ENCODE results near the gene NUDT3.

Gene NUDT3

DNA sequence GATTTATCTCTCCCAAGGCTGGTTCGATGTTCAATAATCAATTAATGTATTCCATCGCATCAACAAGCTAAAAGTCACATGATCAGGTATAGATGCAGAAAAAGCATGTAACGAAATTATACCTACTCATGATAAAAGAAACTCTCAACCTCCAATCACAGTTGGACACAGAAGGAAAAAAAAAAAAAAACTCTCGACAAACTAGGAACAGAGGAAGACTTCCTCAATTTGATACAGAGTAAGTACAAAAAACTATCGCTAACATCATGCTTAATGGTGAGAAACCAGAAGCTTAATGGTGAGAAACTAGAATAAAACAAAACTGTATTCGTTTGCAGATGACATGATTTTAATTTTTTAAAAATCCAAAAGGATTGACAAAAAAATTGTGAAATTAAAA is 81.7 kb downstream of the NUDT3 start:
- DNase-seq (no peak), ATAC-seq (replicated peaks) (no peak)
- Mint-ChIP-seq H3K36me3 (ENCODE audit: insufficient read depth) (peaks cover 2% of the 10 kb centered on the region), H3K4me3 (no peak overlapping the region), H3K27ac (no peak overlapping the region), H3K4me1 (ENCODE audit: low read depth in 2 of 2) (peaks cover 10 to 36% of the 10 kb centered on the region in 2 donors), H3K27me3 (no peaks in the 10 kb centered on the region), H3K9me3 (no peaks in the 10 kb centered on the region)

DNA sequence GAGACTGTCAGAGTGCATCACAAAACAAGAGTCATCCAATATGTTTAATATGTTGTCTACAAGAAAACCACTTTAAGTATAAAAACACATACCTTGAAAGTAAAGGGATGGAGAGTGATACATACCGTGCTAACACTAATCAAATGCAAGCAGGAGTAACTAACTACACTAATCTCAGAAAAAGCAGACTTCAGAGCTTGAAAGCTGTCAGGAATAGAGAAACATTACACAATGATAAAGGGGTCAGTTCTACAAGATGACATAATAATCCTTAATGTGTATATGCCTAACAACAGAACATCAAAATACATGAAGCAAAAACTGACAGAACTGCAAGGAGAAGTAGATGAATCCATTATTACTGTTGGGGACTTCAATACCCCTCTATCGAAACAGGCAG is 84.0 kb downstream of the NUDT3 start:
- Mint-ChIP-seq H3K27ac (no peak overlapping the region), H3K27me3 (no peaks in the 10 kb centered on the region), H3K4me1 (ENCODE audit: low read depth in 2 of 2) (peaks cover 7 to 33% of the 10 kb centered on the region in 2 donors), H3K36me3 (ENCODE audit: insufficient read depth) (peaks cover 2% of the 10 kb centered on the region), H3K9me3 (no peaks in the 10 kb centered on the region), H3K4me3 (no peak overlapping the region)
- DNase-seq = no peak
- no peak for ATAC-seq (replicated peaks)

DNA sequence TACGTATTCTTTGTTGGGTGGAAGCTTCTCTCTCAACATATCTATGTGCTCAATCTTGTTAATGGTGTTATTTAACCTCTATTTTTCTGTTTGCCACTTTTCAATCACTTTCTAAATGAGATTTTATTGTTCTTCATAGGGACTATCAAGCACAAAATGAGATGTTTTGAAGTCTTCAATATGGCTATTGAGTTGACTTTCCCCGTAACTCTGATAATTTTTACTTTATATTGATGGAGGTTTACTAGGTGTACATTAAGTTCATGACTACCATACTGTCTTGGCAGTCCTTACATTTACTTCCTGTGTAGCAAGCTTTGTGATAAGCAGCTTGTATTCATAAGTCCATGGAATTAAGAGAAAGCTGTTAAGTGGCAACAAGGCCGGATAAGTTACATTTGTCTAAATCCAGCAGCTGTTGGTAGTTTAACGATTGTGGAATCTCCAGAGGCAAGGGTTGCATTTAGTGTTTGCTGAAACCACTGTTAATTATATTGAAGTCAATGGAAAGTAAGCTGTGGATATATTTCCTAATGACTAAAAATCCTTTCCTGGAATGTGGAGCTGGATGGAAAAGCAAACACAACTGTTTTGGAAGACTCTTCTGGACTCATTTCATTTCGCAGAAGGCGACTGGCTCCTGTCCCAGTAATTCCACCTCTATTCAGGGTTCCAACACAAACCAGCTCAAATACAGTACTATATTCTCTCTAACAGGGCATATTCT is 86.3 kb downstream of the NUDT3 start:
- ATAC-seq (replicated peaks) = no peak
- peaks cover 2% of the 10 kb centered on the region for H3K36me3 Mint-ChIP-seq (ENCODE audit: insufficient read depth)

DNA sequence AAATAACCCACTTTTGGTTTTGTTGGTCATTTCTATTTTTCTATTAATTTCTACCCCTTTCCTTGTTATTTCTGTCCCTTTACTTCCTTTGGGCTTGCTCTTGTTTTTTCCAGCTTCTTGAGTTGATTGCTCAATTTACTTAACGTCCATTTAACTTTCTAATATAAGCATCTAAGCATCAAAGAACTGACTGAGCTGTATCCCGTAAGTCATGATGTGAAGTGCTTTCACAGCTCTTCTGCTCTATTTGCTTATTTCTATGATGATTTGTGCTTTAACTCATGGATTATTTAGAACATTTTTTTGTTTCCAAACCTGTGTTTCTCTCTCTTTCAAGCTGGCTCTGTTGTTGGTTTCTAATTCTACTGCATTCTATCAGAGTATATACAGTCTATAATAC is 87.0 kb downstream of the NUDT3 start:
- ATAC-seq (replicated peaks) = no peak
- no peak for DNase-seq
- Mint-ChIP-seq H3K27ac (no peak overlapping the region), H3K36me3 (ENCODE audit: insufficient read depth) (peaks cover 2% of the 10 kb centered on the region), H3K27me3 (no peaks in the 10 kb centered on the region), H3K9me3 (no peaks in the 10 kb centered on the region), H3K4me1 (ENCODE audit: low read depth in 2 of 2) (peaks cover 6 to 19% of the 10 kb centered on the region in 2 donors), H3K4me3 (no peak overlapping the region)

More for the DNA sequence above, 86.3 kb downstream of the NUDT3 start:
- Mint-ChIP-seq H3K27me3 (no peaks in the 10 kb centered on the region), H3K4me3 (no peak overlapping the region), H3K27ac (no peak overlapping the region), H3K4me1 (ENCODE audit: low read depth in 2 of 2) (peaks cover 6 to 24% of the 10 kb centered on the region in 2 donors), H3K9me3 (no peaks in the 10 kb centered on the region)
- no peak for DNase-seq

DNA sequence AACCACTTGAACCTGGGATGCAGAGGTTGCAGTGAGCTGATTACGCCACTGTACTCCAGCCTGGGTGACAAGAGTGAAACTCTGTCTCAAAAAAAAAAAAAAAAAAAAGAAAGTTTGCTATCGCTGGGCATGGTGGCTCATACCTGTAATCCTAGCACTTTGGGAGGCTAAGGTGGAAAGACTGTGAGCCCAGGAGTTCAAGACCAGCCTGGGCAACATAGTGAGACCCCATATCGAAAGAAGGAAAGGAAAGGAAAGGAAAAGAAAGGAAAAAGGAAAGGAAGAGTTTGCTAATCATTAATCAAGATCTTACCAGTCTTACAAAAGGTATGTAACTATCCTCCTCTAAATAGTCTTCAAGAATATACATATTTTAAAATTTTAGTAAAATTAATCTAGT is 88.3 kb downstream of the NUDT3 start:
- H3K27ac Mint-ChIP-seq = no peak overlapping the region
- no peaks in the 10 kb centered on the region for H3K27me3 Mint-ChIP-seq
- no peak overlapping the region for H3K4me3 Mint-ChIP-seq
- H3K36me3 Mint-ChIP-seq (ENCODE audit: insufficient read depth) = peaks cover 2% of the 10 kb centered on the region
- ATAC-seq (replicated peaks) (no peak), DNase-seq (no peak)
- H3K9me3 Mint-ChIP-seq = no peaks in the 10 kb centered on the region
- peaks cover 6 to 19% of the 10 kb centered on the region in 2 donors for H3K4me1 Mint-ChIP-seq (ENCODE audit: low read depth in 2 of 2)

DNA sequence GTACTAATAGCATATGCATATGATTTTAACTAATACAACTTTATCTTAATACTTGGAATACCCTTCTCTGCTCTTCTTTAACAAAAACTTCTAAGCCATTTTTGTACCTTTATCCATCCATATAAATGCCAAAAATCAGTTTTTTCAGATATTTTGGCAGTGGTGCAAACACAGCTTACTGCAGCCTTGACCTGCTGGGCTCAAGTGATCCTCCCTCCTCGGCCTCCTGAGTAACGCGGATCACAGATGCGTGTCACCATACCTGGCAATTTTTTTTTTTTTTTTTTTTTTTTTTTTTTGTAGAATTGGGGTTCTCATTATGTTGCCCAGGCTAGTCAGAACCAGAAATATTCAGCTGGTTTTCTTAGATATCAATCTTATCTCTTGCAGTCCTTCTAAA is 89.5 kb downstream of the NUDT3 start:
- H3K36me3 Mint-ChIP-seq (ENCODE audit: insufficient read depth) = no peaks in the 10 kb centered on the region
- H3K9me3 Mint-ChIP-seq = no peaks in the 10 kb centered on the region
- no peak overlapping the region for H3K4me3 Mint-ChIP-seq
- H3K4me1 Mint-ChIP-seq (ENCODE audit: low read depth in 2 of 2) = peaks cover 2 to 10% of the 10 kb centered on the region in 2 donors
- no peak for ATAC-seq (replicated peaks)
- H3K27me3 Mint-ChIP-seq = no peaks in the 10 kb centered on the region
- DNase-seq = no peak
- no peak overlapping the region for H3K27ac Mint-ChIP-seq

DNA sequence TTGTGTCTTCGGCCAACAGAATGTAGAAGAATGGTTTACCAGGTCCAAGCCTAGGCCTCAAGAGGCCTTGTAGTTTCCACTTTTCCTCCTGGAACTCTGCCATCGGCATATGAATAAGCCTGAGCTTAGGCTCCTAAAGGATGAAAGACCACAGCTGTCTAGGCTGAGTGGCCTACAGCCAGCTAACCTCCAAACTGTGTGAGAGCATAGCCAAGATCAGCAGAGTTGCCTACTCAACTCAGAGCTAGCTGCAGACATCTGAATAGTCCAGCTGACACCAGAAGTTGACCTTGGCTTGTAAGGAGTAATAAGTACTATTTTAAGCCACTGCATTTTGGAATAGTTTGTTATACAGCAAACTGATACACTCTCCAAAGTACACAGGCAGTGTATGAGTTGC is 91.1 kb downstream of the NUDT3 start:
- H3K4me3 Mint-ChIP-seq = no peak overlapping the region
- H3K27ac Mint-ChIP-seq = peak overlapping the region in 1 of 2 donors; percentile 73
- no peaks in the 10 kb centered on the region for H3K36me3 Mint-ChIP-seq (ENCODE audit: insufficient read depth)
- H3K27me3 Mint-ChIP-seq = no peaks in the 10 kb centered on the region
- no peak for ATAC-seq (replicated peaks)
- H3K9me3 Mint-ChIP-seq = no peaks in the 10 kb centered on the region
- peaks cover 2 to 12% of the 10 kb centered on the region in 2 donors for H3K4me1 Mint-ChIP-seq (ENCODE audit: low read depth in 2 of 2)
- no peak for DNase-seq

DNA sequence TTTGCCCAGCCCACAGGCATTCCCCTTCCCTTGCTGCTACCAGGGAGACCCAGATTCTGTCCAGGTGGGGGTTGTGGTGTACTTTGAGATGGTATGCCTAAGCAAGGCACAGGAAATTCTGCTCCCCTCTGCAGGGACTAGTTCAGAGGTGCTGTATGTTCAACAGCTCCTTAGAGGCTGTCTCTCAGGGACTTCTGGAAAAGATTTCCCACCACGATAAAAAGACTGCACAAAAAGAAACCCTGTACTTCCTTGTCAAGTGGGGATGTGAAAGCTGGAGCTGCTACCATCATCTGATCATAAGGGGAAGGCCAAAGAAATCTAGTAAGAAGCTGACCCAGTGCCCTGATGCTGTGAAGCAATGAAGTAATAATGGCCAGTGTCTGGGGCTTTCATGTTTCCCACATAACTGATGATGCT is 92.1 kb downstream of the NUDT3 start:
- H3K9me3 Mint-ChIP-seq = no peaks in the 10 kb centered on the region
- ATAC-seq (replicated peaks) (no peak), DNase-seq (no peak)
- no peak overlapping the region for H3K27ac Mint-ChIP-seq
- no peaks in the 10 kb centered on the region for H3K36me3 Mint-ChIP-seq (ENCODE audit: insufficient read depth)
- H3K27me3 Mint-ChIP-seq = no peaks in the 10 kb centered on the region
- H3K4me3 Mint-ChIP-seq = no peak overlapping the region
- H3K4me1 Mint-ChIP-seq (ENCODE audit: low read depth in 2 of 2) = peaks cover 8 to 9% of the 10 kb centered on the region in 2 donors

DNA sequence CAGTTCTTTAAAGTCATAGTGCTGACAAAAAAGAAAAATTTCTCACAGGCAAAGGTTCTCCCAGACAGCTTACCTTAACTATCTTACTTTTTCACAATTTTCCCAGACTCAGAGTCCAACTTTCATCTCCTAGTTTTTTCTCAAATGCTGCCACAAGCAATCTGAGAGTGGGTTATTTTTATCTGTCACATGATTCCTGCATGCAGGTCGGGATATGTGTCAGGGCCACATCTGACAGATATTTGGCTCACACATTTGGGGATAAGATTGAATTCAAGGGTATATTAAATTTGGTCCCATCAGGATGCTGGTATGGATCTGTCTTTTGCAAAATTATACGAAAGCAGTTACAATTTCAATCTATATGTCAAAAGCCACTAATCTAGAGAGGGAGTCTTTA is 93.5 kb downstream of the NUDT3 start:
- Mint-ChIP-seq H3K36me3 (ENCODE audit: insufficient read depth) (peaks cover 9% of the 10 kb centered on the region), H3K9me3 (no peaks in the 10 kb centered on the region), H3K4me1 (ENCODE audit: low read depth in 2 of 2) (peaks cover 7 to 8% of the 10 kb centered on the region in 2 donors), H3K27me3 (no peaks in the 10 kb centered on the region), H3K27ac (no peak overlapping the region), H3K4me3 (no peak overlapping the region)
- DNase-seq (no peak), ATAC-seq (replicated peaks) (no peak)

DNA sequence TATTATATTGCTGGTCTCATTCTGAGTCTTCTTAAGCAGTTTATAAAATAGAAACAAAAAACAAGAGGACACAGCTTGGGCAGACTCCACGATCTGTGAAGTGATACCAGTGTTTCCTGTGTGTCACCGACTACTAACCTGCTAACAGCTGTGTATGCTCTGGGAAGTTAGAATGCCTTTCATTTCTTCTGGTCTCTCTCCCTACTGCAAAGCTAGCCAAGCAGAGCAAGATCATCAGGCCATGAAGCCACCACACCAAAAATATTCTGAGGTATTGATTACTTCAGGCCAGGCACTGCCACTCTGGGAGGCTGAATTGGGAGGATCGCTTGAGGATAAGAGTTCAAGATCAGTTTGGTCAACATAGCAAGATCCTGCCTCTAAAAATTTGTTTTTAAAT is 96.7 kb downstream of the NUDT3 start:
- Mint-ChIP-seq H3K27me3 (no peaks in the 10 kb centered on the region), H3K9me3 (no peaks in the 10 kb centered on the region), H3K4me1 (ENCODE audit: low read depth in 2 of 2) (peaks cover 6 to 13% of the 10 kb centered on the region in 2 donors), H3K4me3 (no peak overlapping the region), H3K36me3 (ENCODE audit: insufficient read depth) (peaks cover 20% of the 10 kb centered on the region), H3K27ac (peak overlapping the region in 1 of 2 donors; percentile 49)
- DNase-seq (no peak), ATAC-seq (replicated peaks) (peak; percentile 72)

DNA sequence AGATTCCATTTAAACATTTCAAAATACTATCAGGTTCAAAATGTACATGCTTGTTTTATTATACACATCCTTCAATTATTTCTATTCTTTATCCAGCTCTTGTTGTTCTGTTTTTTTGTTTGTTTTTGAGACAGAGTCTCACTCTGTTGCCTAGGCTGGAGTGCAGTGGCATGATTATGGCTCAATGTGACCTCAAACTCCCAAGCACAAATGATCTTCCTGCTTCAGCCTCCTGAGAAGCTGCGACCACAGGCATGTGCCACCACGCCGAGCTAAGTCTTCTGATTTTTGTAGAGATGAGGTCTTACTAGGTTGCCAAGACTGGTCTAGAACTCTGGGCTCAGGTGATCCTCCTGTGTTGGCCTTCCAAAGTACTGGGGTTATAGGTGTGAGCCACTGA is 99.5 kb downstream of the NUDT3 start:
- H3K36me3 Mint-ChIP-seq (ENCODE audit: insufficient read depth) = peaks cover 26% of the 10 kb centered on the region

DNA sequence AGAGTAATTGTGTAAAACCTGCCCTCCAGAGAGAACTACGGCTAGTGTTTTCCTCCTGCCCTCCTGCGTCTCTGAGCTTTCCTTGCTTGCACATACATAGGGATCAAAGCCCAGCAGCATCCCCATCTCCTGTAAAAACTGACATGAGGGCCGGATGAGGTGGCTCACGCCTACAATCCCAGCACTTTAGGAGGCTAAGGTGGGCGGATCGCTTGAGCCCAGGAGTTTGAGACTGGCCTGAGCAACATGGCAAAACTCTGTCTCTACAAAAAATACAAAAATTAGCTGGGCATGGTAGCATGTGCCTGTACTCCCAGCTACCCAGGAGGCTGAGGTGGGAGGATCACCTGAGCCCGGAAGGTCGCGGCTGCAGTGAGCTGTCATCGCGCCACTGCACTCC is 103.3 kb downstream of the NUDT3 start:
- Mint-ChIP-seq H3K4me3 (no peak overlapping the region), H3K4me1 (ENCODE audit: low read depth in 2 of 2) (peaks cover 2 to 16% of the 10 kb centered on the region in 2 donors), H3K36me3 (ENCODE audit: insufficient read depth) (peaks cover 31% of the 10 kb centered on the region), H3K9me3 (no peaks in the 10 kb centered on the region), H3K27ac (no peak overlapping the region), H3K27me3 (no peaks in the 10 kb centered on the region)
- DNase-seq (no peak), ATAC-seq (replicated peaks) (no peak)

More for the DNA sequence above, 99.5 kb downstream of the NUDT3 start:
- H3K27me3 Mint-ChIP-seq = no peaks in the 10 kb centered on the region
- peak overlapping the region; percentile 49 to 65 for H3K27ac Mint-ChIP-seq
- no peak overlapping the region for H3K4me3 Mint-ChIP-seq
- peaks cover 8 to 23% of the 10 kb centered on the region in 2 donors for H3K4me1 Mint-ChIP-seq (ENCODE audit: low read depth in 2 of 2)
- ATAC-seq (replicated peaks) (no peak), DNase-seq (no peak)
- no peaks in the 10 kb centered on the region for H3K9me3 Mint-ChIP-seq

DNA sequence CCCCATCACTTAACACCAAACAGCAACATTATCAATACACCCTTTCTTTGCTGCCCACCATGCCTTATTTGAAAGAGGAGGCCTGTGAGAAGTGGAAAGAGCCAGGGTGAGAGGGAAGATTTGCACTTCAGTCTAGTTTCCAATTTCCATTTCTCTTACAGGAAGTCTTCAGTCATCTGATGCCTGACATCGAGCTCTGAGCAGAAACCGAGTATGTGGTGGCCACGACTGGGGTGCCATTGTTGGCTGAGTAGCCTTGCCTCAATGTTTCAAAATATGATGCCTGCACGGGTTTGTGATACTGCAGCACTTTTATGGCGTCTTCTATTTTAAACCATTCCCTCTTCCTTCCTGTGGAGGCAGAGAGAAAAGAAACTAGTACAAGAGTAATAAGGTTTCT is 103.9 kb downstream of the NUDT3 start:
- Mint-ChIP-seq H3K4me3 (no peak overlapping the region), H3K36me3 (ENCODE audit: insufficient read depth) (peaks cover 28% of the 10 kb centered on the region), H3K4me1 (ENCODE audit: low read depth in 2 of 2) (peaks cover 2 to 16% of the 10 kb centered on the region in 2 donors), H3K27ac (no peak overlapping the region), H3K27me3 (no peaks in the 10 kb centered on the region), H3K9me3 (no peaks in the 10 kb centered on the region)
- DNase-seq = no peak
- no peak for ATAC-seq (replicated peaks)

DNA sequence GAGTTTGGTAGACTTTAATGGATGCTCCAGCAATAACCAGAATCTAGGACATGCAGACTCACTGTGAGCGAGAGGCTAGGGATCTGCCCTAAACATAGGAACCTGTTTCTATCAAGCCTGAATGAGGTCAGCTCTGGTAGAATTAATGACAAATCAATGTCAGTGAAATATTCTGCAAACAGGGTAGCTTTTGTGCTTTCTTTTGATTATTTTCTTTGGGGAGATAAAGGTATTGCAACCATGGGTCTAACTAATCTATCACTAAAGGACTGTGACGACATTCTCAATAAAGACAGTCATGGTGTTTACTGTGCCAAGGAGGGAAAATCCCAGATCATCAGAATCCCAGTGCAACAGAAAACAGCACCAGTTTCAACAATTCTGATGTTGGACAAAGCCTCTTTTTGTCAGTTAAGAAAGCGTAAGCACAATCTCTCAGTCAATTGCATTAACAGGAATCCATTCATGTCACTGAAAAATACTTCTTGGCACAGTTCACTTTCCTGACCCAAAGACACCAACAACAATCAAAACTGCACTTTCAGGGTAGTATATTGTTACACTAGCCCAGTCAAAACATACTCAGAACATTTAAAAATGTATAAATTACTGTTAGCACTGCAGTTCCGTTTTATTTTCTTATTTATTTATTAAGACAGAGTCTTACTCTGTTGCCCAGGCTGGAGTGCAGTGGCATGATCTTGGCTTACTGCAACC is 106.9 kb downstream of the NUDT3 start:
- Mint-ChIP-seq H3K27me3 (no peaks in the 10 kb centered on the region), H3K4me3 (no peak overlapping the region)
- no peak for ATAC-seq (replicated peaks)

More for the DNA sequence above, 106.9 kb downstream of the NUDT3 start:
- Mint-ChIP-seq H3K9me3 (no peaks in the 10 kb centered on the region), H3K27ac (no peak overlapping the region), H3K4me1 (ENCODE audit: low read depth in 2 of 2) (peaks cover 2 to 10% of the 10 kb centered on the region in 2 donors), H3K36me3 (ENCODE audit: insufficient read depth) (peaks cover 21% of the 10 kb centered on the region)
- no peak for DNase-seq

Data from effector memory CD8-positive, alpha-beta T cell (primary cell).